ENCODE data around the gene PJVK. TPM values are rescaled to one million over a fixed set of nuclear protein-coding genes. Genes with fewer than 3 reads are reported as not detected.

The PJVK gene
- total and polyA plus RNA-seq, 2 of the 13 experiments (the other 11 are each of a cell fraction or from before 2014, with no cell fraction given) = 1.2 to 2.6 TPM

DNA sequence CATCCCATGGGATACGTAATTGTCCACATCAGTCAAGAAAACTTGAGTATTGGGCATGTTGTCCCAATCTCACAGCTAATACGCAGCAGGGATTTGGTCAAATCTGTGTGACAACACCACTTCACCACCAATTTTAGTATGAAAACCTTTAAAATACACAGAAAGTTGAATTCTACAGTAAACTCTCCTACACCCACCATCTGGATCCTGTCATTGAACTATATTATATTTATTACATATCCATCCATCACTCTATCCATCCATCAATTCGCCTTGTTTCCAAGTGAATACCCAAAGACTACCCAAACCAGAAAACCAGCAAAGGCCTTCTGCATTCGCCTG lies 28.1 kb downstream of the PJVK start (continued):
- TF ChIP-seq, protein P1, sequence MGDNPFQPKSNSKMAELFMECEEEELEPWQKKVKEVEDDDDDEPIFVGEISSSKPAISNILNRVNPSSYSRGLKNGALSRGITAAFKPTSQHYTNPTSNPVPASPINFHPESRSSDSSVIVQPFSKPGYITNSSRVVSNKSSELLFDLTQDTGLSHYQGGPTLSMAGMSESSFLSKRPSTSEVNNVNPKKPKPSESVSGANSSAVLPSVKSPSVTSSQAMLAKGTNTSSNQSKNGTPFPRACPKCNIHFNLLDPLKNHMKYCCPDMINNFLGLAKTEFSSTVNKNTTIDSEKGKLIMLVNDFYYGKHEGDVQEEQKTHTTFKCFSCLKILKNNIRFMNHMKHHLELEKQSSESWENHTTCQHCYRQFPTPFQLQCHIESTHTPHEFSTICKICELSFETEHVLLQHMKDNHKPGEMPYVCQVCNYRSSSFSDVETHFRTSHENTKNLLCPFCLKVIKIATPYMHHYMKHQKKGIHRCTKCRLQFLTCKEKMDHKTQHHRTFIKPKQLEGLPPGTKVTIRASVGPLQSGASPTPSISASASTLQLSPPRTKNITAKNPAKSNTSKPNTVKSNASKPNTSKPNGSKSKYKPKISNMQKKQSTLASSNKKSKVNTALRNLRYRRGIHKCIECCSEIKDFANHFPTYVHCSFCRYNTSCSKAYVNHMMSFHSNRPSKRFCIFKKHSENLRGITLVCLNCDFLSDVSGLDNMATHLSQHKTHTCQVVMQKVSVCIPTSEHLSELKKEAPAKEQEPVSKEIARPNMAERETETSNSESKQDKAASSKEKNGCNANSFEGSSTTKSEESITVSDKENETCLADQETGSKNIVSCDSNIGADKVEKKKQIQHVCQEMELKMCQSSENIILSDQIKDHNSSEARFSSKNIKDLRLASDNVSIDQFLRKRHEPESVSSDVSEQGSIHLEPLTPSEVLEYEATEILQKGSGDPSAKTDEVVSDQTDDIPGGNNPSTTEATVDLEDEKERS (CRISPR knock-in tag; IDR thresholded peaks at IDR 0.05) = no peak
- TF ChIP-seq ZNF816 (CRISPR knock-in tag; IDR thresholded peaks at IDR 0.05; ENCODE audit: borderline replicate concordance) = no peak
- TF ChIP-seq, protein P2, sequence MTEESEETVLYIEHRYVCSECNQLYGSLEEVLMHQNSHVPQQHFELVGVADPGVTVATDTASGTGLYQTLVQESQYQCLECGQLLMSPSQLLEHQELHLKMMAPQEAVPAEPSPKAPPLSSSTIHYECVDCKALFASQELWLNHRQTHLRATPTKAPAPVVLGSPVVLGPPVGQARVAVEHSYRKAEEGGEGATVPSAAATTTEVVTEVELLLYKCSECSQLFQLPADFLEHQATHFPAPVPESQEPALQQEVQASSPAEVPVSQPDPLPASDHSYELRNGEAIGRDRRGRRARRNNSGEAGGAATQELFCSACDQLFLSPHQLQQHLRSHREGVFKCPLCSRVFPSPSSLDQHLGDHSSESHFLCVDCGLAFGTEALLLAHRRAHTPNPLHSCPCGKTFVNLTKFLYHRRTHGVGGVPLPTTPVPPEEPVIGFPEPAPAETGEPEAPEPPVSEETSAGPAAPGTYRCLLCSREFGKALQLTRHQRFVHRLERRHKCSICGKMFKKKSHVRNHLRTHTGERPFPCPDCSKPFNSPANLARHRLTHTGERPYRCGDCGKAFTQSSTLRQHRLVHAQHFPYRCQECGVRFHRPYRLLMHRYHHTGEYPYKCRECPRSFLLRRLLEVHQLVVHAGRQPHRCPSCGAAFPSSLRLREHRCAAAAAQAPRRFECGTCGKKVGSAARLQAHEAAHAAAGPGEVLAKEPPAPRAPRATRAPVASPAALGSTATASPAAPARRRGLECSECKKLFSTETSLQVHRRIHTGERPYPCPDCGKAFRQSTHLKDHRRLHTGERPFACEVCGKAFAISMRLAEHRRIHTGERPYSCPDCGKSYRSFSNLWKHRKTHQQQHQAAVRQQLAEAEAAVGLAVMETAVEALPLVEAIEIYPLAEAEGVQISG (CRISPR knock-in tag; IDR thresholded peaks at IDR 0.05) = no peak
- TF ChIP-seq NAIF1 (CRISPR knock-in tag; IDR thresholded peaks at IDR 0.05; ENCODE audit: borderline replicate concordance) = peak; percentile 3; the same call in 1 of the 2 replicates
- TF ChIP-seq, protein P3, sequence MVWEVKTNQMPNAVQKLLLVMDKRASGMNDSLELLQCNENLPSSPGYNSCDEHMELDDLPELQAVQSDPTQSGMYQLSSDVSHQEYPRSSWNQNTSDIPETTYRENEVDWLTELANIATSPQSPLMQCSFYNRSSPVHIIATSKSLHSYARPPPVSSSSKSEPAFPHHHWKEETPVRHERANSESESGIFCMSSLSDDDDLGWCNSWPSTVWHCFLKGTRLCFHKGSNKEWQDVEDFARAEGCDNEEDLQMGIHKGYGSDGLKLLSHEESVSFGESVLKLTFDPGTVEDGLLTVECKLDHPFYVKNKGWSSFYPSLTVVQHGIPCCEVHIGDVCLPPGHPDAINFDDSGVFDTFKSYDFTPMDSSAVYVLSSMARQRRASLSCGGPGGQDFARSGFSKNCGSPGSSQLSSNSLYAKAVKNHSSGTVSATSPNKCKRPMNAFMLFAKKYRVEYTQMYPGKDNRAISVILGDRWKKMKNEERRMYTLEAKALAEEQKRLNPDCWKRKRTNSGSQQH (CRISPR knock-in tag; IDR thresholded peaks at IDR 0.05; ENCODE audit: low read depth) = peak; percentile 23; the same call in 1 of the 2 replicates
- no peak for TF ChIP-seq TOPORS (CRISPR knock-in tag; IDR thresholded peaks at IDR 0.05)
- no peak for TF ChIP-seq MYNN (CRISPR knock-in tag; IDR thresholded peaks at IDR 0.05; ENCODE audit: low read depth)
- TF ChIP-seq ZBTB7A (CRISPR knock-in tag; IDR thresholded peaks at IDR 0.05) = no peak
- TF ChIP-seq GTF3A (CRISPR knock-in tag; conservative IDR thresholded peaks at IDR 0.05) = 0 out of 2 replicates have a peak, but pooled peaks have one; percentile 8
- TF ChIP-seq STAT5B (CRISPR knock-in tag; IDR thresholded peaks at IDR 0.05) = no peak
- no peak for TF ChIP-seq ZNF124 (CRISPR knock-in tag; IDR thresholded peaks at IDR 0.05)
- no peak for TF ChIP-seq ZNF781 (CRISPR knock-in tag; IDR thresholded peaks at IDR 0.05; ENCODE audit: borderline replicate concordance, not compliant biosample characterization)
- TF ChIP-seq SMAD3 (CRISPR knock-in tag; IDR thresholded peaks at IDR 0.05) = no peak
- TF ChIP-seq SMYD3 (CRISPR knock-in tag; IDR thresholded peaks at IDR 0.05) = peak; percentile 35; the same call in 1 of the 2 replicates
- peak; percentile 30 for TF ChIP-seq CCAR2 (optimal IDR thresholded peaks at IDR 0.05; ENCODE audit: low read depth, low read length)
- no peak for TF ChIP-seq JARID2 (CRISPR knock-in tag; IDR thresholded peaks at IDR 0.05; ENCODE audit: insufficient replicate concordance)
- TF ChIP-seq, protein P4, sequence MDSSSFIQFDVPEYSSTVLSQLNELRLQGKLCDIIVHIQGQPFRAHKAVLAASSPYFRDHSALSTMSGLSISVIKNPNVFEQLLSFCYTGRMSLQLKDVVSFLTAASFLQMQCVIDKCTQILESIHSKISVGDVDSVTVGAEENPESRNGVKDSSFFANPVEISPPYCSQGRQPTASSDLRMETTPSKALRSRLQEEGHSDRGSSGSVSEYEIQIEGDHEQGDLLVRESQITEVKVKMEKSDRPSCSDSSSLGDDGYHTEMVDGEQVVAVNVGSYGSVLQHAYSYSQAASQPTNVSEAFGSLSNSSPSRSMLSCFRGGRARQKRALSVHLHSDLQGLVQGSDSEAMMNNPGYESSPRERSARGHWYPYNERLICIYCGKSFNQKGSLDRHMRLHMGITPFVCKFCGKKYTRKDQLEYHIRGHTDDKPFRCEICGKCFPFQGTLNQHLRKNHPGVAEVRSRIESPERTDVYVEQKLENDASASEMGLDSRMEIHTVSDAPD (CRISPR knock-in tag; IDR thresholded peaks at IDR 0.05) = 0 out of 2 replicates have a peak, but pooled peaks have one; percentile 34
- TF ChIP-seq, protein P5, sequence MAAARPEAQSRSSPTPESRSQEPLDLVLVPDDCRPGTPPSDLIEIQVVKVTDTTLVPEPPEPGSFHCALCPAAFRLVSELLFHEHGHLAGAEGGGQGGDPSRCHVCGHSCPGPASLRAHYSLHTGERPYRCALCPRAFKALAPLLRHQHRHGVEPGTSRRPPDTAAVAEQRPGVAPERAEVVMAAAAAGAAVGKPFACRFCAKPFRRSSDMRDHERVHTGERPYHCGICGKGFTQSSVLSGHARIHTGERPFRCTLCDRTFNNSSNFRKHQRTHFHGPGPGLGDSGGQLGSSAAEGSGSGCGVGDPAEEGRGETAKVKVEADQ (CRISPR knock-in tag; IDR thresholded peaks at IDR 0.05; ENCODE audit: borderline replicate concordance) = no peak
